CD4-positive, alpha-beta T cell treated with Interleukin-12 subunit alpha and Interleukin-12 subunit beta, for 1 hour (primary cell): Measurements from ENCODE around the gene ZNF700.
"Not testable (repeated sequence)": the region's sequence is repeated elsewhere in the genome, so short reads cannot be mapped to it uniquely, and the experiment has no call there.

Experiments
- DNase-seq: peaks from one replicate; pipeline ENCODE4 v3.0.0-alpha.2; 2020

ZNF700 gene

DNA sequence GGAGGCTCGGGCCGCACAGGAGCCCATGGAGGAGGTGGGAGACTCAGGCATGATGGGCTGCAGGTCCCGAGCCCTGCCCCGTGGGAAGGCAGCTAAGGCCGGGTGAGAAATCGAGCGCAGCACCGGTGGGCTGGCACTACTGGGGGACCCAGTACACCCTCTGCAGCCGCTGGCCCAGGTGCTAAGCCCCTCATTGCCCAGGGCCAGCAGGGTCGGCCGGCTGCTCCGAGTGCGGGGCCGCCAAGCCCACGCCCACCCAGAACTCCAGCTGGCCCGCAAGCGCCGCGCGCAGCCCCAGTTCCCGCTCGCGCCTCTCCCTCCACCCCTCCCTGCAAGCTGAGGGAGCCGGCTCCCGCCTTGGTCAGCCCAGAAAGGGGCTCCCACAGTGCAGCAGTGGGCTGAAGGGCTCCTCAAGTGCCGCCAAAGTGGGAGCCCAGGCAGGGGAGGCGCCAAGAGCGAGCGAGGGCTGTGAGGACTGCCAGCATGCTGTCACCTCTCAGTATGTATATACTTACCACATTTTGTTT is 16.5 kb downstream of the ZNF700 start:
- DNase-seq, result not testable (repeated sequence)

- no peak for DNase-seq
Measured at GRCh38 chr19:11942008-11942842, 17.3 kb downstream of the ZNF700 start.

GRCh38 chr19:11942843-11943108 is 17.9 kb downstream of the ZNF700 start:
- DNase-seq, result no peak

DNA sequence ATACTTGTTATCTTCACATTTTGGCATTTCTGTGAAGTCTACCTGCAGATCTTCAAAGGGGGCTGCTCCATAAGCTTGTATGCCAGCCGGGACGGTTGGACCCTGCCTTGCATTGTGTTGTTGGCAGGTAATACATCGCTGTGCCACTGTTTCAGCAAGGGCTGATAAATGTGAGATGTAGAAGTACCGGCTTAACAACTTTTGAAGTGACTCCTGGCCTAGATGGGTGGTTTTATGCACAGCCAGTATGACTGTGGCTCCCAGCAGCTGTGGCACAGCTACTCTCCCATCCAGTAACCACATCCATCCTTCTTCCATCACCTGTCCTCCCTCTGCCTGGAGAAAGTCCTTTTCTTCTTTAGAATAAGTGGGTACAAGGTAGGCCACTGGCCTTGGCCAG is 19.7 kb downstream of the ZNF700 start:
- no peak for DNase-seq

DNA sequence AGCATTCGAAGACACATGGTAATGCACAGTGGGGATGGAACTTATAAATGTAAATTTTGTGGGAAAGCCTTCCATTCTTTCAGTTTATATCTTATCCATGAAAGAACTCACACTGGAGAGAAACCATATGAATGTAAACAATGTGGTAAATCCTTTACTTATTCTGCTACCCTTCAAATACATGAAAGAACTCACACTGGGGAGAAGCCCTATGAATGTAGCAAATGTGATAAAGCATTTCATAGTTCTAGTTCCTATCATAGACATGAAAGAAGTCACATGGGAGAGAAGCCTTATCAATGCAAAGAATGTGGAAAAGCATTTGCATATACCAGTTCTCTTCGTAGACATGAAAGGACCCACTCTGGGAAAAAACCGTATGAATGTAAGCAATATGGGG is 23.7 kb downstream of the ZNF700 start:
- DNase-seq, result no peak

DNA sequence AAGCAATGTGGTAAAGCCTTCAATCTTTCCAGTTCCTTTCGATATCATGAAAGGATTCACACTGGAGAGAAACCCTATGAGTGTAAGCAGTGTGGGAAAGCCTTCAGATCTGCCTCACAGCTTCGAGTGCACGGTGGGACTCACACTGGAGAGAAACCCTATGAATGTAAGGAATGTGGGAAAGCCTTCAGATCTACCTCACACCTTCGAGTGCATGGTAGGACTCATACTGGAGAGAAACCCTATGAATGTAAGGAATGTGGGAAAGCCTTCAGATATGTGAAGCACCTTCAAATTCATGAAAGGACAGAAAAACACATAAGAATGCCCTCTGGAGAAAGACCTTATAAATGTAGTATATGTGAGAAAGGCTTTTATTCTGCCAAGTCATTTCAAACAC is 24.3 kb downstream of the ZNF700 start:
- DNase-seq, result no peak

GRCh38 chr19:11949614-11950080 is 24.7 kb downstream of the ZNF700 start:
- DNase-seq, result not testable (repeated sequence)

DNA sequence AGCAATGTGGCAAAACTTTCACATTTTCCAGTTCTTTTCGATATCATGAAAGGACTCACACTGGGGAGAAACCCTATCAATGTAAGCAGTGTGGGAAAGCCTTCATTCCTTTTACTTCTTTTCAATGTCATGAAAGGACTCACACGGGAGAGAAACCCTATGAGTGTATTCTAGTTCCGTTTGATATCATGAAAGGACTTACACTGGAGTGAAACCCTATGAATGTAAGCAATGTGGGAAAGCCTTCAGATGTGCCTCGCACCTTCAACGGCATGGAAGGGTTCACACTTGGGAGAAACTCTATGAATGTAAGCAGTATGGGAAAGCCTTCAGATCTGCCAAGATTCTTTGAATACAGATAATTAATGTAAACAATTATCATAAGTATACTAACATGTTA is 25.4 kb downstream of the ZNF700 start:
- DNase-seq, result no peak

- peak; percentile 79 for DNase-seq
Measured at GRCh38 chr19:11963566-11964355, 38.9 kb downstream of the ZNF700 start.

GRCh38 chr19:11964496-11964857 is 39.6 kb downstream of the ZNF700 start:
- no peak for DNase-seq

- DNase-seq, result peak; percentile 91
Measured at GRCh38 chr19:11964858-11965645, 40.1 kb downstream of the ZNF700 start, which contains the start of gene ZNF763. Gene ZNF763 (plus strand): TSS chr19:11965040. CDS start chr19:11965209, 169 bp downstream.

DNA sequence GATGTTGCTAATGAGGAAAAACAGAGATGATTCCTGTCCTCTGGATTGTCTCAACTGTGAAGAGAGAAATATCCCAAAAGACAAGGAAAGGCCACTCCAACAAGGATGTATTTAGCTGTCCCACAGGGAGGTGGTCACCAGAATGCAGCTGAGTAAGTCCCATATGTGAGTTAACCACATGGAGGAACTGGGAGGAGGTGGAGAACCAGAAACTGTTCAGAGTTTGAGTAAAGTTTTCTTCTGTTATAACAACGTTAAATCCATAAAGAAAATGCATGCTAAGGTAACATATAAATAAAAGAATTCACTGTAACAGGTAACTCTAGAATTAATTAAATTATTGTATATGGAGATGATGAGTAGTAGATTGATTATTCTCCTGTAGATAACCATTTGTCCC is 45.3 kb downstream of the ZNF700 start:
- DNase-seq, result no peak

GRCh38 chr19:11971041-11971440 is 46.1 kb downstream of the ZNF700 start:
- no peak for DNase-seq

- no peak for DNase-seq
Measured at GRCh38 chr19:11973019-11973810, 48.3 kb downstream of the ZNF700 start.

GRCh38 chr19:11978492-11979100 is 53.7 kb downstream of the ZNF700 start:
- DNase-seq, result no peak

- DNase-seq, result no peak
Measured at GRCh38 chr19:11979527-11979926, 54.6 kb downstream of the ZNF700 start.

GRCh38 chr19:11982526-11982925 is 57.6 kb downstream of the ZNF700 start:
- DNase-seq, result no peak

DNA sequence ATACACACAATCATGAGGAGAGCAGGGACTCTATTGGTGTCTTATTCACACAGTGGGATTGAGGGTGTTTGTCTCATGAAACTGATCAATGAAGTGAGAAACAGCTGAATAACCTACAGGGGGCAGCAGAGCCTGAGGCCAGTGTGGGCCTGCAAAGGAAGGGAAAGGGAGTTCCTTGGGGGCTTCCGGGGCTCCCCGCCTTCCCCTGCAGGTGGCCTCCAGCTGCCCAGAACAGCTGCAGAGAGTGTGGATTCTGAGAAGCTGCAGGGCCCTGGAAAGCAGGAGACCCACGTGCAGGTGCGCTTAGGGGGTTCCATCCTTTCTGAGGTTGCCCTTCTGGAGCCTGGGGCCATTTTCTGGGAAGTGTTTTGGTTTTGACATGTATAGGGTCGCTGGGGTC is 60.1 kb downstream of the ZNF700 start:
- peak; percentile 29 for DNase-seq

GRCh38 chr19:11986754-11987153 is 61.8 kb downstream of the ZNF700 start:
- no peak for DNase-seq

DNA sequence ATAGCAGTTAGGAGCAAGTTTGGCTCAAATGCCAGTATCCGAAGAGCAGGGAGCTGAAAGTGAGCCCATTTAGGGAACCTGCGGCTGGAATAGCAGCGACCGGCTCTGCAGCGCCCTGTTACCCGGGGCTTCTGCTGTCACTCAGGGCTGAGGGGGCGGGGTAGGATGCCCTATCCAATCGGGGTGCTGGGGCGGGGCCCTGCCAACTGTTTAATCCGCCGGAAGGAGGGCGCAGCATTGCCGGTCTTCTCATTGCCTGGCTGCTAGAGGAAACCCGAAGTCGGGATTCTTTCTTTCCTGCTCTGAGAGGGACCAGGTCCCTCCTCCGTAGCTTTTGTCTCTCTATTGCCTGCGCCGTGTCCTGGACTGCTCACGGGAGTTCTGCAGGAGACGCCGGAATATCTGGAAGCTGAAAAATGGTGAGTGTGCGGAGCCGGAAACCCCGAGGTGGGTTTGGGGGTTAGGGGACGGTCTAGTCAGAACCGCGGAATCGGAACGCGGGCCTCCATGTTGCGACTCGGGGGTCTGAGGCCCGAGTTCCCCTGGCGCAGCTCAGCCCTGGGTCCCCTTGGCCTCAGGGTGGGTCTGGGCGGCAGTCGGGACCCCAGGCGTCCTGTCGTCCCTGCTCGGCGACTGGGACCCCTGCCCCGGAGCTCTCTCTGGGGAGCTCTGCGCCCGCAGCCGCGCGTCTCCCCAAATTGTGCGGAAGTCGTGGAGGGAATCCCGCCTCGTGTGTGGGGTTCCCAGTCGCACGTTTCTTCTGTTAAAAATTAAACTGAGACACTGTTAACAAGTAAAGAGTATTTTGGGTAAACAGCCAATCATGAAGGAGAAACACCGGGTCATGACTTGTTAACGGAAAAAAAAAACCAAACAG is 62.7 kb downstream of the ZNF700 start:
- peak; percentile 90 for DNase-seq

DNA sequence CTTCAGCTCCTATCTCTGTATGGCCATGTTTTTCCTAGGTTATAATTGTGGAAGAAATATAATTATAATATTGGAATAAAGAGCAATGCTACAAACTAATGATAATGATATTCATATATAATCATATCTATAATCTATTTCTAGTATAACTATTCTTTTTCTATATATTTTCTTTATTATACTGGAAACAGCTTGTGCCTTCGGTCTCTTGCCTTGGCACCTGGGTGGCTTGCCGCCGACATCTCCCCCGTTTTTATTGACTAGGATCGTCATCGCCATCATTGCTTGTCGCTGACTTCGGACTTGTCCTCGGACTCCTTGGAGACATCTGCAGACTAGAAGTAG is 64.2 kb downstream of the ZNF700 start:
- no peak for DNase-seq
